Prostate gland (tissue), 2 donors: Measurements from ENCODE around the gene PCDH9. TPM values are rescaled to one million over a fixed set of nuclear protein-coding genes. Genes with fewer than 3 reads are reported as not detected.

Experiments
- DNase-seq: peaks from one replicate; pipeline ENCODE4 v3.0.0-alpha.2; 2019; ENCODE audit warnings: low spot score
- H3K27ac ChIP-seq, 2 donors: fragments of 200-600 bp; sonication (generic); 2 replicates each; pipeline ENCODE4 v1.5.1; 2017 to 2019
- H3K27me3 ChIP-seq: fragments of 200-600 bp; sonication (generic); replicated peaks from 2 replicates; pipeline ENCODE4 v1.5.1; 2019; ENCODE audit not compliant: insufficient read depth
- H3K36me3 ChIP-seq, 2 donors: fragments of 200-600 bp; sonication (generic); 1 replicate in 1 of 2; 2 replicates in 1 of 2; pipeline versions ENCODE4 v1.5.1 to v1.8.1; 2017 to 2019
- H3K4me1 ChIP-seq: fragments of 200-600 bp; sonication (generic); replicated peaks from 2 replicates; pipeline ENCODE4 v1.5.1; 2019
- H3K4me3 ChIP-seq, 2 donors: fragments of 200-600 bp; sonication (generic); 2 replicates each; pipeline ENCODE4 v1.5.1; 2017 to 2019
- H3K9me3 ChIP-seq: fragments of 200-600 bp; sonication (generic); 2 replicates; pipeline ENCODE4 v1.5.1; 2017
- POLR2A ChIP-seq: fragments of 450-650 bp; IDR thresholded peaks from one replicate; pipeline ENCODE4 v1.6.1; 2016; ENCODE audit warnings: antibody characterized with exemption, mild to moderate bottlenecking
- POLR2AphosphoS5 ChIP-seq: sonication (generic); formaldehyde crosslinking; IDR thresholded peaks from one replicate; pipeline ENCODE4 v1.6.1; 2017; ENCODE audit warnings: antibody characterized with exemption
- WGBS: methylation state at CpG from one replicate; pipeline ENCODE4 v1.1.5; 2018; 5-methylcytosine and 5-hydroxymethylcytosine counted together
- intact Hi-C: fragments of 100-400 bp; cut with DNase I; formaldehyde crosslinking; loops from one replicate; pipeline ENCODE4 v1.14.2; 2022
- total RNA-seq, 2 donors: library from RNA; depleted of rRNA; stranded (reverse); fragments of >200 nt; gene quantifications; one replicate each; pipeline ENCODE4 v1.1.0, GENCODE V29; 2016
- TF ChIP-seq, protein P1 (sequence below), 4 experiments: fragments of 200-600 bp in 2 of 4; fragments of 450-650 bp in 2 of 4; sonication (generic) in 2 of 4; IDR thresholded peaks; 1 replicate in 3 of 4; 2 replicates in 1 of 4; pipeline ENCODE4 v1.5.1; 2016 to 2019; ENCODE audit warnings: antibody characterized with exemption in 4 of 4, mild to moderate bottlenecking in 2 of 4, moderate library complexity in 2 of 4

The PCDH9 gene
- total RNA-seq, 2 donors from 2014 or later = 1.8 to 5.5 TPM

DNA sequence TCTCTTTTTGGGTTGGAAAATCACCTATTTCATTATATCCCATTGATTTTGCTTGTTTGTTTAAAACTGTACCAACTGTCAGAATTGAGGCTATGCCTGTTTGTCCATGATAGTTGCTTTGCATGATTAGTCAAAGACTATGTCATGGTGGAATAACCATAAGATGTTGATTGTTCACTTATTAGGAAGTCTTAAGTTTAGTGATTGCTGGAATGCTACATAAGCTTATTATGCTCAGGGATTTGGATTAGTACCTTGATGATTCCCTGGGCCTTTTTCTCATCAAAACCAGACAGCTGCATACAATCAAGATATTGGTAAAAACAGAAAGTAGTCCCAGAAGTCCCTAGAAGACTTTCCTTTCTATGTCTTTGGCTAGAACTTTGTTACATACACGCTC is 954.7 kb downstream of the PCDH9 start:
- H3K9me3 ChIP-seq = no peaks in the 10 kb centered on the region
- H3K27me3 ChIP-seq = no peaks in the 10 kb centered on the region
- H3K4me3 ChIP-seq = no peak overlapping the region
- WGBS = 100% methylated on average over 1 of the region's 1 CpG
- H3K36me3 ChIP-seq = no peaks in the 10 kb centered on the region
- TF ChIP-seq POLR2A (no peak), POLR2AphosphoS5 (no peak)
- TF ChIP-seq, protein P1, sequence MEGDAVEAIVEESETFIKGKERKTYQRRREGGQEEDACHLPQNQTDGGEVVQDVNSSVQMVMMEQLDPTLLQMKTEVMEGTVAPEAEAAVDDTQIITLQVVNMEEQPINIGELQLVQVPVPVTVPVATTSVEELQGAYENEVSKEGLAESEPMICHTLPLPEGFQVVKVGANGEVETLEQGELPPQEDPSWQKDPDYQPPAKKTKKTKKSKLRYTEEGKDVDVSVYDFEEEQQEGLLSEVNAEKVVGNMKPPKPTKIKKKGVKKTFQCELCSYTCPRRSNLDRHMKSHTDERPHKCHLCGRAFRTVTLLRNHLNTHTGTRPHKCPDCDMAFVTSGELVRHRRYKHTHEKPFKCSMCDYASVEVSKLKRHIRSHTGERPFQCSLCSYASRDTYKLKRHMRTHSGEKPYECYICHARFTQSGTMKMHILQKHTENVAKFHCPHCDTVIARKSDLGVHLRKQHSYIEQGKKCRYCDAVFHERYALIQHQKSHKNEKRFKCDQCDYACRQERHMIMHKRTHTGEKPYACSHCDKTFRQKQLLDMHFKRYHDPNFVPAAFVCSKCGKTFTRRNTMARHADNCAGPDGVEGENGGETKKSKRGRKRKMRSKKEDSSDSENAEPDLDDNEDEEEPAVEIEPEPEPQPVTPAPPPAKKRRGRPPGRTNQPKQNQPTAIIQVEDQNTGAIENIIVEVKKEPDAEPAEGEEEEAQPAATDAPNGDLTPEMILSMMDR (IDR thresholded peaks at IDR 0.05) = no peak
- no peaks in the 10 kb centered on the region for H3K4me1 ChIP-seq
- no peak for DNase-seq
- H3K27ac ChIP-seq = no peak overlapping the region
- intact Hi-C loops = no loop called here

DNA sequence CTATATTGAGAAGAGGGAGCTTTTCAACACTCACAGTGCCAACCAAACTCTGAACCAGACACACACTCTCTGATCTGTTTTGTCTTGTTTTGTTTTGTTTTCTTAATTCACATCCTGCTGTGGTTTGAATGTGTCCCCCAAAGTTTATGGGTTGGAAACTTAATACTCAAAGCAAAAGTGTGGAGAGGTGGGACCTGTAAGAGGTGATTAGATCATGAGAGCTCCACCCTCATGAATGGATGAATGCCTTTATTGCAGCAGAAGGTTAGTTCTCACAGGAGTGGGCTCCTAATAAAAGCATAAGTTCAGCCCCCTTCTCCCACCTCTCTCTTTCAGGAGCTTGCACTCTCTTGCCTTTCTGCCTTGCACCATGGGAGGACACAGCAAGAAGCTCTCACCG is 957.1 kb downstream of the PCDH9 start:
- TF ChIP-seq POLR2AphosphoS5 (no peak), POLR2A (no peak)
- TF ChIP-seq, protein P1 (IDR thresholded peaks at IDR 0.05) = no peak
- H3K4me1 ChIP-seq = no peaks in the 10 kb centered on the region
- H3K4me3 ChIP-seq = no peak overlapping the region
- H3K9me3 ChIP-seq = no peaks in the 10 kb centered on the region
- H3K27me3 ChIP-seq = no peaks in the 10 kb centered on the region
- no peak for DNase-seq
- WGBS = 71% methylated on average over 1 of the region's 1 CpG
- no peak overlapping the region for H3K27ac ChIP-seq
- intact Hi-C loops = no loop called here
- H3K36me3 ChIP-seq = no peaks in the 10 kb centered on the region

DNA sequence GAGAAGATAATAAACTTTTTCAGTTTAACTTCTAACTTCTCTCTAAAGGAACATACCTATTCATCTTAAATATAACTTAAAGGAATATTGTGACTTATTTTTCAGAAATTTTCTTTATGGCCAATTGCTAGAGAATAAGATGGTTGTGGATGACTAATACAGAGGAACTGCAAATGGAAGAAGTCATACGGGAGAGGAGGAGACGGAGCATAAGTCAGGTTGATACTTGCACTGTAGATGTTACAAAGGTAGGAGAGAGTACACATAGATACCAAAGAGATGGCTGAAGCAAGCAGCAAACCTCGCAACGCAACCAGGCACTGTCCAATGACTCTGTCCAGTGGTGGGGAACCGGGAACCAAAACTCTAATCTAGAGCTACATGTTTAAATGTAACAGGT is 963.4 kb downstream of the PCDH9 start:
- intact Hi-C loops = no loop called here
- no peaks in the 10 kb centered on the region for H3K9me3 ChIP-seq
- no peak overlapping the region for H3K4me3 ChIP-seq
- no peaks in the 10 kb centered on the region for H3K36me3 ChIP-seq
- H3K27ac ChIP-seq = no peak overlapping the region
- H3K27me3 ChIP-seq = no peaks in the 10 kb centered on the region
- WGBS = 72% methylated on average over 5 of the region's 5 CpGs
- TF ChIP-seq POLR2A (no peak), POLR2AphosphoS5 (no peak)
- TF ChIP-seq, protein P1 (IDR thresholded peaks at IDR 0.05) = no peak
- no peaks in the 10 kb centered on the region for H3K4me1 ChIP-seq
- DNase-seq = no peak

DNA sequence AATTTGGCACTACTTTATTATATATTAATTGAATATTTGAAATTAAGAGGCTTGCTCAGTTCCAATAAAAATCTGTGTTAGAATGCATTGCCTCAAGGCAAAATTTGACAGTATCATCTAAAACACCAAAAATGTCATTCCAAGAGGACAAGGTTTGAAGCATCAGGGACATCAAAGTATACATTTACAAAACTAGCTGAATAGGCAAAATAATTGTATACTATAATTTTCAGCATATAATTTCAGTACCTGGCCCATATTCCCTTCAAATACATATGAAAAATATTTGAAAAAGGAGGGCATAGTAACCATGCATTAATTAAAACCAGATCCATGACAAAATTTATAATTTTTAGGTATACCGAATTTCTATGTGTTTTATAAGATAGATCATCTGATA is 963.8 kb downstream of the PCDH9 start:
- Histone ChIP-seq H3K27me3 (no peaks in the 10 kb centered on the region), H3K9me3 (no peaks in the 10 kb centered on the region), H3K36me3 (no peaks in the 10 kb centered on the region), H3K4me1 (no peaks in the 10 kb centered on the region), H3K4me3 (no peak overlapping the region), H3K27ac (no peak overlapping the region)
- no peak for DNase-seq
- intact Hi-C loops = no loop called here
- 65% methylated on average over 1 of the region's 1 CpG for WGBS
- no peak for TF ChIP-seq POLR2A
- TF ChIP-seq, protein P1 (IDR thresholded peaks at IDR 0.05) = no peak
- TF ChIP-seq POLR2AphosphoS5 = no peak

DNA sequence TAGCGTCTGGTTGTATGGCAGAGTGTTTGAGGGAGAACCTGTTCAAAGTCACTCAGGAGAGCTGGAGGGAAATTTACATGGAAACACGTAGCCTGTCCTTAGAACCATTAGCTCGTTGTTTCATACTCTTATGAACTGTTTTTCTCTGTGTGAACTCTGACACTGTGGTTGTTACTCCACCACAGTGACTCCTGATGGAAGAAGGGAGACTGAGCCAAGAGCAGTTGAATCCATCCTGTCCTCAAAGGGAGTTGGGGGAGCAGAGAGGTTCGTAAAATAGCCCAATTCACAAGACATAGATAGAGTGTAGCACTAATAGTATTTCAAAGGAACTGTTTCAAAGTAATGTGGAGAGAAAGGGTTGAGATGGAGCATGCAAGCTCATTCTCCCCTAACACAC is 964.8 kb downstream of the PCDH9 start:
- no peak for DNase-seq
- no peaks in the 10 kb centered on the region for H3K36me3 ChIP-seq
- TF ChIP-seq POLR2A (no peak), POLR2AphosphoS5 (no peak)
- TF ChIP-seq, protein P1 (IDR thresholded peaks at IDR 0.05) = no peak
- no peak overlapping the region for H3K4me3 ChIP-seq
- H3K4me1 ChIP-seq = no peaks in the 10 kb centered on the region
- H3K27ac ChIP-seq = no peak overlapping the region
- H3K27me3 ChIP-seq = no peaks in the 10 kb centered on the region
- WGBS = 66% methylated on average over 4 of the region's 4 CpGs
- intact Hi-C loops = no loop called here
- no peaks in the 10 kb centered on the region for H3K9me3 ChIP-seq
